Activated B cell treated with CpG ODN at 0.5 μM for 24 hours (primary cell): ENCODE data around the gene USP20. TPM values are rescaled to one million over a fixed set of nuclear protein-coding genes. Genes with fewer than 3 reads are reported as not detected.
A peak's percentile ranks its signal among the peaks of the same experiment; 100 is the strongest.

Experiments used
- ATAC-seq: fragments of 200-7000 bp; cut with Tn5 transposase; one replicate; pipeline ENCODE4 v1.10.0; 2021; ENCODE audit warnings: low read depth, mild to moderate bottlenecking, moderate library complexity
- CTCF ChIA-PET: fragments of 350-600 bp; sonication (Branson Sonifier 250); formaldehyde crosslinking; loops from one replicate; lab custom pipeline; 2021; ENCODE audit warnings: antibody characterized with exemption; lab: Charles Lee
- POLR2A ChIA-PET: fragments of 350-600 bp; sonication (Branson Sonifier 250); formaldehyde crosslinking; loops from one replicate; lab custom pipeline; 2021; ENCODE audit warnings: antibody characterized with exemption; lab: Charles Lee
- DNase-seq: peaks from one replicate; pipeline ENCODE4 v3.0.0; 2022
- H3K27ac Mint-ChIP-seq: one replicate; pipeline ENCODE4 v1.8.0; 2020; ENCODE audit warnings: mixed read lengths
- H3K27me3 Mint-ChIP-seq: one replicate; pipeline ENCODE4 v1.8.0; 2021; ENCODE audit warnings: mixed read lengths
- H3K36me3 Mint-ChIP-seq: one replicate; pipeline ENCODE4 v1.8.0; 2021; ENCODE audit warnings: low read depth, mixed read lengths
- H3K4me1 Mint-ChIP-seq: one replicate; pipeline ENCODE4 v1.8.0; 2021; ENCODE audit warnings: mixed read lengths
- H3K4me3 Mint-ChIP-seq: one replicate; pipeline ENCODE4 v1.8.0; 2020; ENCODE audit warnings: mild to moderate bottlenecking, mixed read lengths
- H3K9me3 Mint-ChIP-seq: one replicate; pipeline ENCODE4 v1.8.0; 2020; ENCODE audit warnings: mixed read lengths
- CTCF ChIP-seq: fragments of 200-600 bp; IDR thresholded peaks from one replicate; pipeline ENCODE4 v1.8.0; 2022; ENCODE audit warnings: antibody characterized with exemption, mild to moderate bottlenecking
- intact Hi-C: fragments of 100-400 bp; cut with micrococcal nuclease; formaldehyde crosslinking; loops from one replicate; pipeline ENCODE4 v1.15.1; 2024
- total RNA-seq: library from RNA; stranded (reverse); gene quantifications from 2 replicates; pipeline ENCODE4 v1.2.3, GENCODE V29; 2022

The USP20 gene
- total RNA-seq, 1 donor from 2014 or later, result 31.6 TPM

GRCh38 chr9:129875687-129876395 lies 40.6 kb downstream of the USP20 start:
- TF ChIP-seq CTCF, result no peak
- Mint-ChIP-seq H3K27me3 (no peaks in the 10 kb centered on the region), H3K36me3 (peaks cover 57% of the 10 kb centered on the region), H3K4me1 (peaks cover 5% of the 10 kb centered on the region), H3K9me3 (no peaks in the 10 kb centered on the region), H3K27ac (no peak overlapping the region), H3K4me3 (no peak overlapping the region)
- ATAC-seq (no peak), DNase-seq (no peak)
- ChIA-PET POLR2A (no interaction called here), CTCF (no interaction called here)
- intact Hi-C loops, result no loop called here

- peak; percentile 30 for ATAC-seq
- Mint-ChIP-seq H3K27ac (no peak overlapping the region), H3K4me3 (no peak overlapping the region), H3K9me3 (no peaks in the 10 kb centered on the region), H3K36me3 (peaks cover 63% of the 10 kb centered on the region), H3K27me3 (no peaks in the 10 kb centered on the region), H3K4me1 (peaks cover 5% of the 10 kb centered on the region)
- ChIA-PET POLR2A (no interaction called here), CTCF (no interaction called here)
- intact Hi-C loops, result no loop called here
- no peak for DNase-seq
- TF ChIP-seq CTCF, result no peak
These were observed 41.6 kb downstream of the USP20 start for GRCh38 chr9:129876815-129877214.

- no peak for DNase-seq
- Mint-ChIP-seq H3K36me3 (peaks cover 64% of the 10 kb centered on the region), H3K27me3 (no peaks in the 10 kb centered on the region), H3K9me3 (no peaks in the 10 kb centered on the region), H3K27ac (no peak overlapping the region), H3K4me3 (no peak overlapping the region), H3K4me1 (peaks cover 3% of the 10 kb centered on the region)
- ChIA-PET POLR2A (interaction anchor here (1.4 kb wide), 1 partner anchor 11 kb away, joined by 4 read pairs; no protein-coding TSS in a partner anchor), CTCF (no interaction called here)
- ATAC-seq, result no peak
- TF ChIP-seq CTCF, result no peak
- intact Hi-C loops, result no loop called here
These were observed 43.0 kb downstream of the USP20 start for GRCh38 chr9:129878291-129878690.

- Mint-ChIP-seq H3K4me3 (no peak overlapping the region), H3K9me3 (no peaks in the 10 kb centered on the region), H3K27ac (no peak overlapping the region), H3K27me3 (no peaks in the 10 kb centered on the region), H3K36me3 (peaks cover 55% of the 10 kb centered on the region), H3K4me1 (peaks cover 11% of the 10 kb centered on the region)
- intact Hi-C loops, result no loop called here
- POLR2A ChIA-PET, result interaction anchor here (1.4 kb wide), 1 partner anchor 10 kb away, joined by 4 read pairs; no protein-coding TSS in a partner anchor
- DNase-seq (no peak), ATAC-seq (no peak)
- CTCF ChIA-PET, result no interaction called here
- no peak for TF ChIP-seq CTCF
These were observed 43.9 kb downstream of the USP20 start for GRCh38 chr9:129879103-129879699.

- H3K4me3 Mint-ChIP-seq, result no peak overlapping the region
- no peaks in the 10 kb centered on the region for H3K27me3 Mint-ChIP-seq
- ChIA-PET CTCF (no interaction called here), POLR2A (no interaction called here)
- no peak for TF ChIP-seq CTCF
- H3K4me1 Mint-ChIP-seq, result peaks cover 20% of the 10 kb centered on the region
- H3K36me3 Mint-ChIP-seq, result peaks cover 48% of the 10 kb centered on the region
- no peak for ATAC-seq
- DNase-seq, result no peak
- H3K9me3 Mint-ChIP-seq, result no peaks in the 10 kb centered on the region
- H3K27ac Mint-ChIP-seq, result no peak overlapping the region
- intact Hi-C loops, result loop anchor here (10.0 kb wide), 1 partner anchor 475 kb away; no protein-coding TSS in a partner anchor
These were observed 44.9 kb downstream of the USP20 start for GRCh38 chr9:129879991-129880653.
